A673 (cell line): ENCODE measurements around the gene AREL1. TPM values are rescaled to one million over a fixed set of nuclear protein-coding genes. Genes with fewer than 3 reads are reported as not detected.

Experiments
- BruUV-seq: library from RNA; stranded (reverse); fragments of 400-500 nt; replicated peaks from 2 replicates; lab custom pipeline; 2021; lab: Mats Ljungman, UMichigan
- CTCF ChIA-PET: fragments of 300-600 bp; sonication (Branson Sonifier 250); formaldehyde crosslinking; loops from one replicate; lab custom pipeline; 2022; ENCODE audit warnings: antibody characterized with exemption; lab: Charles Lee
- POLR2A ChIA-PET: fragments of 300-600 bp; sonication (Branson Sonifier 250); formaldehyde crosslinking; loops from one replicate; lab custom pipeline; 2022; ENCODE audit warnings: antibody characterized with exemption; ENCODE audit not compliant: low non-redundant PET; lab: Charles Lee
- DNase-seq: peaks from one replicate; pipeline ENCODE4 v3.0.0-alpha.2; 2015; ENCODE audit warnings: low spot score
- H3K27ac ChIP-seq: fragments of 200-600 bp; sonication (generic); 2 replicates; pipeline ENCODE4 v1.5.1; 2016; ENCODE audit warnings: mixed run types, low read depth, mild to moderate bottlenecking, mixed read lengths, antibody characterized with exemption, low read length; ENCODE audit not compliant: poor library complexity, severe bottlenecking
- H3K27me3 ChIP-seq: fragments of 200-600 bp; sonication (generic); replicated peaks from 2 replicates; pipeline ENCODE4 v1.6.1; 2017; ENCODE audit warnings: mixed run types, low read depth, mild to moderate bottlenecking, mixed read lengths, antibody characterized with exemption, low read length; ENCODE audit not compliant: insufficient read depth, poor library complexity
- H3K36me3 ChIP-seq: fragments of 200-600 bp; sonication (generic); 2 replicates; pipeline ENCODE4 v1.6.1; 2016; ENCODE audit warnings: mixed run types, mild to moderate bottlenecking, mixed read lengths, antibody characterized with exemption, low read length; ENCODE audit not compliant: insufficient read depth, poor library complexity, severe bottlenecking
- H3K4me1 ChIP-seq: fragments of 200-600 bp; sonication (generic); 2 replicates; pipeline ENCODE4 v1.6.1; 2017; ENCODE audit warnings: mixed run types, mild to moderate bottlenecking, mixed read lengths, antibody characterized with exemption, low read length; ENCODE audit not compliant: insufficient read depth, poor library complexity, severe bottlenecking
- H3K4me3 ChIP-seq: fragments of 200-600 bp; sonication (generic); 2 replicates; pipeline ENCODE4 v1.5.1; 2016; ENCODE audit warnings: low read depth, mixed run types, mild to moderate bottlenecking, mixed read lengths, low read length; ENCODE audit not compliant: poor library complexity, severe bottlenecking
- H3K9me3 ChIP-seq: fragments of 200-600 bp; sonication (generic); 2 replicates; pipeline ENCODE4 v1.6.1; 2016; ENCODE audit warnings: mixed run types, low read depth, mild to moderate bottlenecking, mixed read lengths, antibody characterized with exemption, low read length; ENCODE audit not compliant: poor library complexity, severe bottlenecking
- EZH2 ChIP-seq: fragments of 200-600 bp; sonication (generic); IDR thresholded peaks from 2 replicates; pipeline ENCODE4 v1.6.1; 2017; ENCODE audit warnings: borderline replicate concordance, low read depth, mild to moderate bottlenecking, mixed read lengths, antibody characterized with exemption, low read length; ENCODE audit not compliant: poor library complexity, severe bottlenecking
- intact Hi-C: fragments of 100-400 bp; cut with micrococcal nuclease; formaldehyde crosslinking; loops from one replicate; pipeline ENCODE4 v1.10.0; 2022; ENCODE audit not compliant: unreplicated experiment
- total RNA-seq: library from RNA; stranded (reverse); gene quantifications from 2 replicates; pipeline ENCODE4 v1.2.3, GENCODE V29; 2021
- TF ChIP-seq, protein P1 (sequence below): fragments of 300-800, 200-600 bp; sonication (generic); conservative IDR thresholded peaks from 2 replicates; pipeline ENCODE4 v1.5.1; 2017; ENCODE audit warnings: low read depth, mild to moderate bottlenecking, antibody characterized with exemption, low read length, moderate library complexity, mixed read lengths

The AREL1 gene
- total RNA-seq, 1 experiment from 2014 or later, result 48.7 TPM

GRCh38 chr14:74656964-74657363 is 55.9 kb downstream of the AREL1 start:
- POLR2A ChIA-PET, result no interaction called here
- DNase-seq, result no peak
- CTCF ChIA-PET, result no interaction called here
- H3K27me3 ChIP-seq, result no peaks in the 10 kb centered on the region
- intact Hi-C loops, result no loop called here
- BruUV-seq, result no TSS peak
- no peak overlapping the region for H3K4me3 ChIP-seq
- H3K4me1 ChIP-seq, result no peaks in the 10 kb centered on the region
- H3K27ac ChIP-seq, result no peak overlapping the region
- H3K36me3 ChIP-seq, result peaks cover 8% of the 10 kb centered on the region
- no peaks in the 10 kb centered on the region for H3K9me3 ChIP-seq
- no peak for TF ChIP-seq EZH2
- TF ChIP-seq, protein P1, sequence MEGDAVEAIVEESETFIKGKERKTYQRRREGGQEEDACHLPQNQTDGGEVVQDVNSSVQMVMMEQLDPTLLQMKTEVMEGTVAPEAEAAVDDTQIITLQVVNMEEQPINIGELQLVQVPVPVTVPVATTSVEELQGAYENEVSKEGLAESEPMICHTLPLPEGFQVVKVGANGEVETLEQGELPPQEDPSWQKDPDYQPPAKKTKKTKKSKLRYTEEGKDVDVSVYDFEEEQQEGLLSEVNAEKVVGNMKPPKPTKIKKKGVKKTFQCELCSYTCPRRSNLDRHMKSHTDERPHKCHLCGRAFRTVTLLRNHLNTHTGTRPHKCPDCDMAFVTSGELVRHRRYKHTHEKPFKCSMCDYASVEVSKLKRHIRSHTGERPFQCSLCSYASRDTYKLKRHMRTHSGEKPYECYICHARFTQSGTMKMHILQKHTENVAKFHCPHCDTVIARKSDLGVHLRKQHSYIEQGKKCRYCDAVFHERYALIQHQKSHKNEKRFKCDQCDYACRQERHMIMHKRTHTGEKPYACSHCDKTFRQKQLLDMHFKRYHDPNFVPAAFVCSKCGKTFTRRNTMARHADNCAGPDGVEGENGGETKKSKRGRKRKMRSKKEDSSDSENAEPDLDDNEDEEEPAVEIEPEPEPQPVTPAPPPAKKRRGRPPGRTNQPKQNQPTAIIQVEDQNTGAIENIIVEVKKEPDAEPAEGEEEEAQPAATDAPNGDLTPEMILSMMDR, result no peak

DNA sequence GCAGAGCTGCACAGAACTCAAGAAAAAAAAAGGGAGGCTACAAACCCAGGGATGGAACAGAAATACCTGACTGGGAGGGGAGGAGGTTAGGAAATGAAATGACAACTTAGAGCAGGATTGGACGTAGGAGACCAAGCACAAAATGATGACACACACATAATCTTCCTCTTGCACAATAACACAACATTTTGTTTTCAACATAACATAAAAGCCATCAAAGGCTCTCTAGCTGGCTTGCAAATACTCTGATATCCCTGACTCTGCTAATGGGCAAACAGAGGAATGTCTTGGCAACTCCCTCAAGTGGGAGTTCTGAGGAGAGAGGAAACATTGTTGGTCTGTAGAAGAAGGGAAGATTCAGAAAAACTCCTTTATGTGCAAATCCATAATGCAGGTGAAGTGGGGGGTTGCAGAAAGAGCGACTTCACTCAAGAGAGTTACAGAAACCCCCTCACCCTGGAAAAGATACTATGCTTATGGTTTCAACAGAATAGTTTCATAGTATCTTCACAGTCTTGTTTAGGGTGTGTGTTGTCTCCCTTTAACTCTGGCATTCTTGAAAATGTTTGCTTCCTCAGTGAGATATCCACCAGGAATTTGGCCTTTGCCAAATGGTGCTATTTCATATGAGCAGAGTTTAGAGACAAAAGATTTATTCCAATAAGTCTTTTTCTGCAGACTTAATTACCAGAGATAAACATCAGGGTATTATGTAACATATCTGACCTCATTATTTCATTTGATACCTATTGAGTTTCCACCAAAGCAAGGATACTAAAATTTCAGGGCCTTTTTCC is 57.1 kb downstream of the AREL1 start:
- no TSS peak for BruUV-seq
- intact Hi-C loops, result no loop called here
- no peak overlapping the region for H3K4me3 ChIP-seq
- DNase-seq, result no peak
- ChIA-PET POLR2A (no interaction called here), CTCF (no interaction called here)
- no peak for TF ChIP-seq EZH2
- TF ChIP-seq, protein P1, result no peak
- H3K27me3 ChIP-seq, result no peaks in the 10 kb centered on the region
- no peaks in the 10 kb centered on the region for H3K9me3 ChIP-seq
- H3K36me3 ChIP-seq, result peaks cover 5% of the 10 kb centered on the region
- no peak overlapping the region for H3K27ac ChIP-seq
- H3K4me1 ChIP-seq, result no peaks in the 10 kb centered on the region

- CTCF ChIA-PET, result no interaction called here
- Histone ChIP-seq H3K36me3 (peaks cover 5% of the 10 kb centered on the region), H3K4me1 (no peaks in the 10 kb centered on the region), H3K4me3 (no peak overlapping the region), H3K9me3 (no peaks in the 10 kb centered on the region), H3K27ac (no peak overlapping the region), H3K27me3 (no peaks in the 10 kb centered on the region)
- no peak for TF ChIP-seq EZH2
- TF ChIP-seq, protein P1, result no peak
- no TSS peak for BruUV-seq
- POLR2A ChIA-PET, result no interaction called here
- intact Hi-C loops, result no loop called here
- no peak for DNase-seq
These were observed 57.9 kb downstream of the AREL1 start for GRCh38 chr14:74654931-74655330.
